Endometrial microvascular endothelial cells (primary cell): ENCODE results near the gene TRIM59. TPM values are rescaled to one million over a fixed set of nuclear protein-coding genes. Genes with fewer than 3 reads are reported as not detected.

Experiments
- in situ Hi-C: cut with HindIII; loops from 2 replicates; pipeline ENCODE4 v1.10.0; 2017; ENCODE audit warnings: low sequenced_read_pairs, low pct_unique_long_range_greater_than_20kb; ENCODE audit errors: inconsistent ontology term
- total RNA-seq: library from RNA; depleted of rRNA; stranded (reverse); fragments of >200 nt; gene quantifications from one replicate; pipeline ENCODE4 v1.2.3, GENCODE V29; 2015; ENCODE audit errors: inconsistent ontology term

TRIM59 gene
- 34.8 TPM for total RNA-seq

- in situ Hi-C loops = no loop called here
Observed at GRCh38 chr3:160449636-160450598, at the start of gene TRIM59. TSS of gene TRIM59 (minus strand) at chr3:160449786. CDS start at chr3:160439183, 10,603 bp downstream.

GRCh38 chr3:160498202-160498601 lies 48.6 kb upstream of the TRIM59 start:
- in situ Hi-C loops = no loop called here

GRCh38 chr3:160490166-160490565 lies 40.6 kb upstream of the TRIM59 start:
- in situ Hi-C loops = no loop called here

- in situ Hi-C loops = no loop called here
Observed at GRCh38 chr3:160486459-160486869, 36.9 kb upstream of the TRIM59 start.

- in situ Hi-C loops = no loop called here
Observed at GRCh38 chr3:160482796-160483195, 33.2 kb upstream of the TRIM59 start.

GRCh38 chr3:160481856-160482255 lies 32.3 kb upstream of the TRIM59 start:
- in situ Hi-C loops = no loop called here

- in situ Hi-C loops = no loop called here
Observed at GRCh38 chr3:160480931-160481330, 31.3 kb upstream of the TRIM59 start.

- in situ Hi-C loops = no loop called here
Observed at GRCh38 chr3:160479376-160479775, 29.8 kb upstream of the TRIM59 start.

GRCh38 chr3:160478338-160478737 lies 28.8 kb upstream of the TRIM59 start:
- in situ Hi-C loops = no loop called here

GRCh38 chr3:160477750-160478149 lies 28.2 kb upstream of the TRIM59 start:
- in situ Hi-C loops = no loop called here

GRCh38 chr3:160475884-160476283 lies 26.3 kb upstream of the TRIM59 start:
- in situ Hi-C loops = no loop called here

- in situ Hi-C loops = no loop called here
Observed at GRCh38 chr3:160475153-160475552, 25.6 kb upstream of the TRIM59 start.

GRCh38 chr3:160474416-160474838 lies 24.8 kb upstream of the TRIM59 start:
- in situ Hi-C loops = no loop called here

GRCh38 chr3:160473978-160474377 lies 24.4 kb upstream of the TRIM59 start:
- in situ Hi-C loops = no loop called here

- in situ Hi-C loops = no loop called here
Observed at GRCh38 chr3:160473221-160473620, 23.6 kb upstream of the TRIM59 start.

GRCh38 chr3:160472344-160472743 lies 22.8 kb upstream of the TRIM59 start:
- in situ Hi-C loops = no loop called here

GRCh38 chr3:160471892-160472291 lies 22.3 kb upstream of the TRIM59 start:
- in situ Hi-C loops = no loop called here

- in situ Hi-C loops = no loop called here
Observed at GRCh38 chr3:160470181-160470580, 20.6 kb upstream of the TRIM59 start.

- in situ Hi-C loops = no loop called here
Observed at GRCh38 chr3:160464971-160465370, 15.4 kb upstream of the TRIM59 start.

GRCh38 chr3:160464321-160464720 lies 14.7 kb upstream of the TRIM59 start:
- in situ Hi-C loops = no loop called here
